Smooth muscle cell (in vitro differentiated cells): ENCODE data around the gene HOXD10. TPM values are rescaled to one million over a fixed set of nuclear protein-coding genes. Genes with fewer than 3 reads are reported as not detected.

ENCODE experiments used
- DNase-seq: peaks from one replicate; lab custom pipeline; 2025; ENCODE audit not compliant: unreplicated experiment; lab: John Stamatoyannopoulos, UW
- H2AFZ ChIP-seq: fragments of 200-600 bp; sonication (generic); 2 replicates; pipeline ENCODE4 v1.6.0; 2016; ENCODE audit warnings: antibody characterized with exemption, low read depth, mild to moderate bottlenecking
- H3F3A ChIP-seq: fragments of 200-600 bp; sonication (generic); 2 replicates; pipeline ENCODE4 v1.6.0; 2017; ENCODE audit warnings: antibody characterized with exemption, low read depth
- H3K27ac ChIP-seq: fragments of 200-600 bp; sonication (generic); 2 replicates; pipeline ENCODE4 v1.5.1; 2016; ENCODE audit warnings: low read depth, mild to moderate bottlenecking
- H3K27me3 ChIP-seq: fragments of 200-600 bp; sonication (generic); 2 replicates; pipeline ENCODE4 v1.6.1; 2016; ENCODE audit warnings: low read depth, mild to moderate bottlenecking
- H3K36me3 ChIP-seq: fragments of 200-600 bp; sonication (generic); 2 replicates; pipeline ENCODE4 v1.5.1; 2016; ENCODE audit warnings: low read depth
- H3K4me1 ChIP-seq: fragments of 200-600 bp; sonication (generic); 2 replicates; pipeline ENCODE4 v1.5.1; 2016; ENCODE audit warnings: low read depth
- H3K4me2 ChIP-seq: fragments of 200-600 bp; sonication (generic); 2 replicates; pipeline ENCODE4 v1.6.0; 2016; ENCODE audit warnings: mild to moderate bottlenecking
- H3K4me3 ChIP-seq: fragments of 200-600 bp; sonication (generic); 2 replicates; pipeline ENCODE4 v1.5.1; 2016; ENCODE audit warnings: mild to moderate bottlenecking
- H3K79me2 ChIP-seq: fragments of 200-600 bp; sonication (generic); 2 replicates; pipeline ENCODE4 v1.6.0; 2016; ENCODE audit warnings: low read depth, mild to moderate bottlenecking
- H3K9ac ChIP-seq: fragments of 200-600 bp; sonication (generic); 2 replicates; pipeline ENCODE4 v1.6.0; 2016; ENCODE audit warnings: low read depth
- H3K9me3 ChIP-seq: fragments of 200-600 bp; sonication (generic); replicated peaks from 2 replicates; pipeline ENCODE4 v1.5.1; 2016; ENCODE audit warnings: low read depth
- H4K20me1 ChIP-seq: fragments of 200-600 bp; sonication (generic); 2 replicates; pipeline ENCODE4 v1.6.0; 2016; ENCODE audit warnings: low read depth
- CTCF ChIP-seq: fragments of 200-600 bp; sonication (generic); IDR thresholded peaks from 2 replicates; pipeline ENCODE4 v1.5.1; 2017; ENCODE audit warnings: borderline replicate concordance, mild to moderate bottlenecking, antibody characterized with exemption; ENCODE audit not compliant: insufficient read depth, poor library complexity, severe bottlenecking
- WGBS: methylation state at CpG from one replicate; pipeline ENCODE4 v1.1.7; 2016; ENCODE audit warnings: low lambda C conversion rate; 5-methylcytosine and 5-hydroxymethylcytosine counted together
- polyA plus RNA-seq: library from polyadenylated mRNA; unstranded; fragments of >200 nt; fragmentation: Nextera tagmentation; extraction: Ambion mirVana; gene quantifications from 2 replicates; pipeline ENCODE4 v1.2.1, GENCODE V29; 2016
- total RNA-seq: library from RNA; depleted of rRNA; stranded (reverse); fragments of >200 nt; gene quantifications from 2 replicates; pipeline ENCODE4 v1.2.3, GENCODE V29; 2014

Gene HOXD10
- total and polyA plus RNA-seq, 2 experiments from 2014 or later: 9.9 to 11.4 TPM

- Histone ChIP-seq H3K9me3 (no peaks in the 10 kb centered on the region), H3K4me2 (no peak overlapping the region), H3K4me3 (no peak overlapping the region), H3F3A (no peaks in the 10 kb centered on the region), H3K27me3 (peaks cover 100% of the 10 kb centered on the region), H4K20me1 (no peaks in the 10 kb centered on the region), H3K9ac (no peak overlapping the region), H3K4me1 (peaks cover 15% of the 10 kb centered on the region), H3K36me3 (no peaks in the 10 kb centered on the region), H3K27ac (no peak overlapping the region), H3K79me2 (no peaks in the 10 kb centered on the region), H2AFZ (no peak overlapping the region)
- WGBS: 26% methylated on average over 58 of the region's 58 CpGs
- no peak for TF ChIP-seq CTCF
- no peak for DNase-seq
Observed at GRCh38 chr2:176071330-176072291, 45.0 kb upstream of the HOXD10 start.

GRCh38 chr2:176072292-176072669, 44.3 kb upstream of the HOXD10 start:
- Histone ChIP-seq H2AFZ (no peak overlapping the region), H3K79me2 (no peaks in the 10 kb centered on the region), H3K4me1 (peaks cover 12% of the 10 kb centered on the region), H3K27ac (no peak overlapping the region), H3K9ac (no peak overlapping the region), H3K9me3 (no peaks in the 10 kb centered on the region), H3K4me3 (no peak overlapping the region), H3K4me2 (no peak overlapping the region), H4K20me1 (no peaks in the 10 kb centered on the region), H3K27me3 (peaks cover 100% of the 10 kb centered on the region), H3F3A (no peaks in the 10 kb centered on the region), H3K36me3 (no peaks in the 10 kb centered on the region)
- 59% methylated on average over 5 of the region's 5 CpGs for WGBS
- DNase-seq: no peak
- no peak for TF ChIP-seq CTCF

- Histone ChIP-seq H3K36me3 (no peaks in the 10 kb centered on the region), H3K4me1 (peaks cover 4% of the 10 kb centered on the region), H3F3A (no peaks in the 10 kb centered on the region), H3K27ac (no peak overlapping the region), H3K9ac (no peak overlapping the region), H4K20me1 (no peaks in the 10 kb centered on the region), H3K4me3 (no peak overlapping the region), H3K79me2 (no peaks in the 10 kb centered on the region), H3K9me3 (no peaks in the 10 kb centered on the region), H3K27me3 (peaks cover 100% of the 10 kb centered on the region), H3K4me2 (no peak overlapping the region), H2AFZ (no peak overlapping the region)
- no peak for TF ChIP-seq CTCF
- no peak for DNase-seq
- 18% methylated on average over 29 of the region's 29 CpGs for WGBS
Observed at GRCh38 chr2:176072951-176073904, 43.4 kb upstream of the HOXD10 start.
